HepG2 (cell line): Measurements from ENCODE around the gene PCDHGA1. TPM values are rescaled to one million over a fixed set of nuclear protein-coding genes. Genes with fewer than 3 reads are reported as not detected.

Experiments
- ATAC-seq: fragments of 200-7000 bp; cut with Tn5 transposase; 3 replicates; pipeline ENCODE4 v1.9.1; 2020; ENCODE audit warnings: mild to moderate bottlenecking, moderate library complexity
- BruUV-seq: library from RNA; stranded (reverse); fragments of 400-500 nt; replicated peaks from 2 replicates; lab custom pipeline; 2021; lab: Mats Ljungman, UMichigan
- CTCF ChIA-PET: fragments of 300-600 bp; formaldehyde crosslinking; extraction: SDS; loops from one replicate; lab custom pipeline; 2021; ENCODE audit warnings: low total read pairs, inconsistent platforms, low intra/inter-chr PET ratio; lab: Yijun Ruan, JAX
- POLR2A ChIA-PET: fragments of 350-600 bp; sonication (Branson Sonifier 250); formaldehyde crosslinking; loops from one replicate; lab custom pipeline; 2020; ENCODE audit warnings: antibody characterized with exemption, inconsistent platforms; lab: Yijun Ruan, JAX
- DNase-seq: peaks from one replicate; pipeline ENCODE4 v3.0.0-alpha.2; 2015; ENCODE audit warnings: low spot score
- FAIRE-seq: peaks from 3 replicates; lab custom pipeline; 2011; peaks lifted over from hg19 to GRCh38; lab: Jason Lieb, UNC
- H2AFZ ChIP-seq: one replicate; pipeline ENCODE4 v1.6.1; 2011; ENCODE audit warnings: low read length, inconsistent platforms
- H3K27ac ChIP-seq: fragments of 300-600 bp; 3 replicates; pipeline ENCODE4 v1.8.0; 2011; ENCODE audit warnings: mixed run types, mild to moderate bottlenecking, mixed read lengths, low read length, inconsistent platforms; ENCODE audit not compliant: insufficient read depth; ENCODE audit errors: extremely low read length
- H3K27me3 ChIP-seq, 2 experiments: fragments of 200-600 bp in 1 of 2; 2 replicates in 1 of 2; 3 replicates in 1 of 2; pipeline versions ENCODE4 v1.6.0 to v1.8.0; 2011; ENCODE audit warnings: low read length in 2 of 2, mild to moderate bottlenecking in 2 of 2, moderate library complexity in 2 of 2, inconsistent platforms in 1 of 2; ENCODE audit not compliant: insufficient read depth in 2 of 2, control insufficient read depth in 1 of 2
- H3K36me3 ChIP-seq, 2 experiments: fragments of 200-600 bp in 1 of 2; replicated peaks in 1 of 2; 2 replicates in 1 of 2; 3 replicates in 1 of 2; pipeline versions ENCODE4 v1.5.1 to v1.8.0; 2011; ENCODE audit warnings: low read length in 2 of 2, inconsistent platforms in 1 of 2; ENCODE audit not compliant: insufficient read depth in 2 of 2, control insufficient read depth in 1 of 2
- H3K4me1 ChIP-seq: 2 replicates; pipeline ENCODE4 v1.5.1; 2012; ENCODE audit warnings: low read length, inconsistent platforms; ENCODE audit not compliant: insufficient read depth
- H3K4me2 ChIP-seq: 2 replicates; pipeline ENCODE4 v1.6.0; 2011; ENCODE audit warnings: low read depth, low read length, inconsistent platforms
- H3K4me3 ChIP-seq, 3 experiments: fragments of 200-600 bp in 1 of 3; sonication (generic), shearing (Covaris generic) in 1 of 3; replicated peaks in 1 of 3; 2 replicates each; pipeline ENCODE4 v1.5.1; 2011 to 2016; ENCODE audit warnings: low read length in 3 of 3, inconsistent platforms in 2 of 3, low read depth in 2 of 3, mild to moderate bottlenecking in 2 of 3, control low read depth in 1 of 3, mixed read lengths in 1 of 3; ENCODE audit not compliant: insufficient read depth in 1 of 3
- H3K79me2 ChIP-seq: one replicate; pipeline ENCODE4 v1.6.1; 2011; ENCODE audit warnings: low read length, inconsistent platforms; ENCODE audit not compliant: insufficient read depth
- H3K9ac ChIP-seq: 2 replicates; pipeline ENCODE4 v1.6.0; 2011; ENCODE audit warnings: mild to moderate bottlenecking, low read depth, low read length, inconsistent platforms; ENCODE audit not compliant: insufficient read depth
- H3K9me3 ChIP-seq: 2 replicates; pipeline ENCODE4 v1.5.1; 2012; ENCODE audit warnings: mild to moderate bottlenecking, low read length
- H4K20me1 ChIP-seq: 2 replicates; pipeline ENCODE4 v1.6.0; 2011; ENCODE audit warnings: inconsistent platforms, mild to moderate bottlenecking, low read length, moderate library complexity; ENCODE audit not compliant: insufficient read depth
- ATF3 ChIP-seq: sonication (generic); formaldehyde crosslinking; IDR thresholded peaks from 2 replicates; pipeline ENCODE4 v1.4.0; 2020; ENCODE audit warnings: missing genetic modification reagents
- KLF13 ChIP-seq: sonication (generic); formaldehyde crosslinking; IDR thresholded peaks from 2 replicates; pipeline ENCODE4 v1.4.0; 2020; ENCODE audit warnings: mild to moderate bottlenecking, missing genetic modification reagents
- MTERF4 ChIP-seq: sonication (generic); formaldehyde crosslinking; IDR thresholded peaks from 2 replicates; pipeline ENCODE4 v1.8.0; 2023; ENCODE audit warnings: mild to moderate bottlenecking, missing genetic modification reagents
- MXI1 ChIP-seq: IDR thresholded peaks from 3 replicates; pipeline ENCODE4 v1.6.1; 2012; ENCODE audit warnings: low read depth, low read length, inconsistent platforms, borderline replicate concordance
- NCOA1 ChIP-seq: sonication (generic); formaldehyde crosslinking; IDR thresholded peaks from 2 replicates; pipeline ENCODE4 v1.9.0; 2021; ENCODE audit warnings: missing genetic modification reagents
- NCOA5 ChIP-seq: sonication (generic); formaldehyde crosslinking; IDR thresholded peaks from 2 replicates; pipeline ENCODE4 v1.4.0; 2020; ENCODE audit warnings: missing genetic modification reagents
- NPAS2 ChIP-seq: sonication (generic); formaldehyde crosslinking; IDR thresholded peaks from 2 replicates; pipeline ENCODE4 v1.8.0; 2022; ENCODE audit warnings: mild to moderate bottlenecking, missing genetic modification reagents, borderline replicate concordance
- POLR2AphosphoS5 ChIP-seq: IDR thresholded peaks from 2 replicates; pipeline ENCODE4 v1.6.1; 2012; ENCODE audit warnings: low read depth, low read length
- SSRP1 ChIP-seq: IDR thresholded peaks from 2 replicates; pipeline ENCODE4 v1.6.1; 2016; ENCODE audit warnings: control low read depth
- XRCC5 ChIP-seq: fragments of 200-400 bp; formaldehyde crosslinking; optimal IDR thresholded peaks from 2 replicates; pipeline ENCODE3; 2017; ENCODE audit warnings: mild to moderate bottlenecking, low read length
- ZNF142 ChIP-seq: sonication (generic); formaldehyde crosslinking; IDR thresholded peaks from 2 replicates; pipeline ENCODE4 v1.4.0; 2020; ENCODE audit warnings: missing genetic modification reagents
- ZNF275 ChIP-seq: sonication (generic); formaldehyde crosslinking; IDR thresholded peaks from 2 replicates; pipeline ENCODE4 v1.8.0; 2022; ENCODE audit warnings: missing genetic modification reagents, mild to moderate bottlenecking, inconsistent platforms, borderline replicate concordance
- ZNF691 ChIP-seq: sonication (generic); formaldehyde crosslinking; IDR thresholded peaks from 2 replicates; pipeline ENCODE4 v1.4.0; 2020; ENCODE audit warnings: missing genetic modification reagents, low read depth, mild to moderate bottlenecking, borderline replicate concordance
- ZNF776 ChIP-seq: sonication (generic); formaldehyde crosslinking; IDR thresholded peaks from 2 replicates; pipeline ENCODE4 v1.4.0; 2020; ENCODE audit warnings: mild to moderate bottlenecking, missing genetic modification reagents
- WGBS: methylation state at CpG from one replicate; pipeline ENCODE4 v1.1.6; 2017; ENCODE audit warnings: low lambda C conversion rate; 5-methylcytosine and 5-hydroxymethylcytosine counted together
- in situ Hi-C: cut with HindIII; loops from 2 replicates; pipeline ENCODE4 v1.10.0; 2017; ENCODE audit warnings: low pct_unique_long_range_greater_than_20kb; ENCODE audit not compliant: extremely low pct_ligation_motif_present
- intact Hi-C: fragments of 100-400 bp; cut with micrococcal nuclease; formaldehyde crosslinking; loops from one replicate; pipeline ENCODE4 v1.10.0; 2022; ENCODE audit not compliant: unreplicated experiment
- polyA plus RNA-seq, 8 experiments: library from polyadenylated mRNA; depleted of rRNA in 3 of 8; stranded (reverse) in 7 of 8; unstranded in 1 of 8; fragments of >200 nt; fragmentation: Illumina TruSeq in 4 of 8; extraction: Trizol in 4 of 8; gene quantifications; 2 replicates each; pipeline versions ENCODE4 v1.2.1 to v1.2.3, GENCODE V29; 2011 to 2016; ENCODE audit warnings: low read depth in 4 of 8, missing spikeins in 1 of 8, mixed read lengths in 1 of 8; ENCODE audit not compliant: insufficient read depth in 1 of 8
- total RNA-seq, 5 experiments: library from RNA; depleted of rRNA; stranded (reverse); fragments of >200 nt; fragmentation: Illumina TruSeq; extraction: Trizol; gene quantifications; 2 replicates each; pipeline ENCODE4 v1.2.3, GENCODE V29; 2016; ENCODE audit warnings: low read depth in 1 of 5

The PCDHGA1 gene
- total and polyA plus RNA-seq, 2 of the 13 experiments (the other 11 are each of a cell fraction or from before 2014, with no cell fraction given) = 0.31 to 0.40 TPM

GRCh38 chr5:141409598-141410306 is 79.4 kb downstream of the PCDHGA1 start (continued):
- no peak for TF ChIP-seq SSRP1 (CRISPR knock-in tag)
- TF ChIP-seq NCOA1 (CRISPR knock-in tag) = no peak
- no peak for TF ChIP-seq ZNF275
- no peak for TF ChIP-seq NPAS2 (CRISPR knock-in tag)
- no peak for TF ChIP-seq MTERF4 (CRISPR knock-in tag)
- no peak for TF ChIP-seq ZNF776 (CRISPR knock-in tag)
- TF ChIP-seq NCOA5 (CRISPR knock-in tag) = no peak
- TF ChIP-seq MXI1 = no peak
- TF ChIP-seq XRCC5 = no peak

- BruUV-seq = no TSS peak
- H3K4me2 ChIP-seq = no peak overlapping the region
- no peaks in the 10 kb centered on the region for H4K20me1 ChIP-seq
- no peak overlapping the region for H3K4me3 ChIP-seq
- intact Hi-C loops = no loop called here
- H3K27ac ChIP-seq = no peak overlapping the region
- WGBS = 51% methylated on average over 3 of the region's 3 CpGs
- H3K9ac ChIP-seq = no peak overlapping the region
- no peaks in the 10 kb centered on the region for H3K27me3 ChIP-seq
- in situ Hi-C loops = no loop called here
- no peaks in the 10 kb centered on the region for H3K79me2 ChIP-seq
- H3K9me3 ChIP-seq = no peaks in the 10 kb centered on the region; the same call in 1 of the 2 replicates
- H2AFZ ChIP-seq = no peak overlapping the region
- no peak for DNase-seq
- CTCF ChIA-PET = no interaction called here
- no peaks in the 10 kb centered on the region for H3K36me3 ChIP-seq
- no peaks in the 10 kb centered on the region for H3K4me1 ChIP-seq
- ATAC-seq = no peak
- FAIRE-seq = no peak
- POLR2A ChIA-PET = no interaction called here
- TF ChIP-seq ZNF691 (CRISPR knock-in tag) (no peak), KLF13 (CRISPR knock-in tag) (no peak), POLR2AphosphoS5 (no peak), ZNF142 (CRISPR knock-in tag) (no peak), ATF3 (CRISPR knock-in tag) (no peak)
These were observed 81.3 kb downstream of the PCDHGA1 start for GRCh38 chr5:141411575-141411974.
